ENCODE measurements around the gene RAB42. TPM values are rescaled to one million over a fixed set of nuclear protein-coding genes. Genes with fewer than 3 reads are reported as not detected.

RAB42 gene
- total and polyA plus RNA-seq, 2 of the 8 experiments (the other 6 are each of a cell fraction or from before 2014, with no cell fraction given): 12.5 to 16.6 TPM

DNA sequence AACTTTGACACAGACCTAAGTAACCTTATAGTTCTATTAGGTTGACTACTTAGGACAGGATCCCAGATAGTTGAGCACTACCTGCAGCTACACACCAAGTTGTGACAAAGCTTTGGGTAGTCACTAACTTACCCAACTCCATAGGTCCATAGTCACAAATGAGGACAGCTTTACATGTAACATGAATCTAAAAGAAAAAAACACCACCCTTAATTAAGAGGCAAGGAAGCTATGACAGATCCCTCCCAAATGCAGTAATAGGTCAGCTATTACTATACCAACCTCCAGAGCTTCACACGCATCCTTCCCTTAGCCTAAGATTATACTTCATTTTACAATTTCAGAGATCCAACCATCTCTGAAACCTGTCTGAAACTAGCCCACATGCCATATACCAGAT is 12.7 kb upstream of the RAB42 start:
- Histone ChIP-seq H3K18ac (ENCODE audit: extremely low read depth, low read length) (no peak overlapping the region), H3K4me3 (ENCODE audit: extremely low read depth in 1 of 4, insufficient read depth in 2 of 4, low read depth in 3 of 4, low read length in 4 of 4) (peak overlapping the region in 2 of 4 experiments; percentile 90 to 94; a peak in 3 of 8 replicates), H3K79me1 (ENCODE audit: low read depth, low read length) (peaks cover 4% of the 10 kb centered on the region; the same call in 1 of the 2 replicates), H3K14ac (ENCODE audit: insufficient read length) (no peak overlapping the region), H2BK12ac (ENCODE audit: low read depth, low read length) (no peak overlapping the region), H2AK5ac (ENCODE audit: low read depth, low read length) (no peak overlapping the region), H2BK15ac (ENCODE audit: low read length) (no peak overlapping the region), H3K9me3 (ENCODE audit: insufficient read depth in 2 of 2, low read depth in 1 of 2, low read length in 1 of 2) (no peaks in the 10 kb centered on the region), H4K5ac (ENCODE audit: insufficient read length, low read depth, low read length) (no peak overlapping the region), H3K23ac (ENCODE audit: insufficient read length) (no peak overlapping the region), H4K91ac (replicated peaks; ENCODE audit: insufficient read length, low read length) (no peak overlapping the region), H3K56ac (replicated peaks; ENCODE audit: insufficient read length, low read depth, low read length) (no peak overlapping the region), H4K20me1 (replicated peaks in 1 of 2; ENCODE audit: control insufficient read depth in 1 of 2, insufficient read depth in 2 of 2, low read length in 2 of 2) (peaks cover 15 to 23% of the 10 kb centered on the region in 2 experiments), H2AFZ (ENCODE audit: low read length) (no peak overlapping the region), H3K27ac (ENCODE audit: low read depth, low read length) (no peak overlapping the region), H4K8ac (ENCODE audit: extremely low read depth, insufficient read depth, low read length) (no peak overlapping the region), H3K4me1 (replicated peaks in 1 of 4; ENCODE audit: control insufficient read depth in 3 of 4, insufficient read depth in 4 of 4, low read length in 3 of 4) (peaks cover 0 to 11% (median 6%) of the 10 kb centered on the region in 4 experiments; a peak in 4 of 7 replicates), H3K4ac (replicated peaks; ENCODE audit: insufficient read length, low read depth, low read length) (no peak overlapping the region), H2BK20ac (ENCODE audit: low read length) (no peak overlapping the region), H3K79me2 (ENCODE audit: control insufficient read depth in 1 of 2, insufficient read depth in 2 of 2, low read length in 2 of 2) (peaks cover 10 to 21% of the 10 kb centered on the region in 2 experiments), H3K9ac (replicated peaks in 1 of 4; ENCODE audit: extremely low read depth in 1 of 4, low read depth in 3 of 4, low read length in 3 of 4) (no peak overlapping the region), H3K4me2 (ENCODE audit: insufficient read depth in 1 of 2, low read depth in 2 of 2, low read length in 2 of 2) (peak overlapping the region; percentile 75 to 90), H3K23me2 (ENCODE audit: low read depth, low read length) (peaks cover 15% of the 10 kb centered on the region), H3K27me3 (replicated peaks in 1 of 4; ENCODE audit: control insufficient read depth in 3 of 4, extremely low read depth in 1 of 4, insufficient read depth in 3 of 4, low read length in 3 of 4) (peaks cover 0 to 4% (median 2%) of the 10 kb centered on the region in 4 experiments; a peak in 2 of 7 replicates), H2BK120ac (replicated peaks; ENCODE audit: low read depth, low read length) (no peak overlapping the region), H3K36me3 (ENCODE audit: control insufficient read depth in 2 of 4, insufficient read depth in 4 of 4, low read length in 3 of 4) (peaks cover 19 to 50% (median 36%) of the 10 kb centered on the region in 4 experiments), H2BK5ac (ENCODE audit: low read depth, low read length) (no peak overlapping the region)
- FAIRE-seq: no peak
- no peak for DNase-seq (ENCODE audit: low read depth in 1 of 2, low spot score in 2 of 2)
- POLR2A ChIA-PET (ENCODE audit: partially characterized antibody): interaction anchor here (0.6 to 23.4 kb wide), 12 partner anchors 18 to 562 kb away, joined by 3 to 660 read pairs (median 15); partner anchors contain the start of genes RAB42, RCC1, RNU11 and TAF12
- TF ChIP-seq SP1 (IDR thresholded peaks at IDR 0.05; ENCODE audit: low read depth, low read length) (no peak), POLR2A (IDR thresholded peaks at IDR 0.05; ENCODE audit: control extremely low read depth in 1 of 2, low read depth in 2 of 2, low read length in 2 of 2) (peak in 1 of 2 experiments; percentile 22; a peak in 1 of 3 replicates)
- WGBS, 2 experiments (ENCODE audit: extremely low coverage in 1 of 2, insufficient coverage in 1 of 2, insufficient read length in 1 of 2, insufficient replicate concordance in 2 of 2, low coverage in 1 of 2, low lambda C conversion rate in 2 of 2, missing lambda C conversion rate in 1 of 2): 86% methylated on average over 1 of the region's 1 CpG; no CpG with 5 or more reads in 1 of the 2 experiments
- CTCF ChIA-PET (ENCODE audit: partially characterized antibody): interaction anchor here (0.7 to 9.7 kb wide), 10 partner anchors 11 to 330 kb away, joined by 3 to 73 read pairs (median 4); no protein-coding TSS in a partner anchor
